Testis (tissue), 3 donors: ENCODE results near the gene NCKAP5. TPM values are rescaled to one million over a fixed set of nuclear protein-coding genes. Genes with fewer than 3 reads are reported as not detected.

Experiments used
- DNase-seq: peaks from one replicate; pipeline ENCODE4 v3.0.0-alpha.2; 2019
- H3K27ac ChIP-seq, 2 donors: fragments of 200-600 bp; sonication (generic); one replicate each; pipeline ENCODE4 v1.5.1; 2019
- H3K27me3 ChIP-seq: fragments of 200-600 bp; sonication (generic); one replicate; pipeline ENCODE4 v1.5.1; 2019
- H3K36me3 ChIP-seq: fragments of 200-600 bp; sonication (generic); one replicate; pipeline ENCODE4 v1.5.1; 2017; ENCODE audit warnings: low read depth; ENCODE audit errors: missing control alignments
- H3K4me1 ChIP-seq: fragments of 200-600 bp; sonication (generic); one replicate; pipeline ENCODE4 v1.5.1; 2019
- H3K4me3 ChIP-seq, 2 donors: fragments of 200-600 bp; sonication (generic); one replicate each; pipeline ENCODE4 v1.5.1; 2017 to 2019
- H3K9me3 ChIP-seq: fragments of 200-600 bp; sonication (generic); one replicate; pipeline ENCODE4 v1.5.1; 2017
- CTCF ChIP-seq, 3 experiments: fragments of 450-650 bp in 2 of 3; fragments of 200-600 bp in 1 of 3; sonication (generic) in 1 of 3; IDR thresholded peaks; one replicate each; pipeline ENCODE4 v1.5.1; 2016 to 2019; ENCODE audit warnings: antibody characterized with exemption in 3 of 3, mild to moderate bottlenecking in 2 of 3, moderate library complexity in 1 of 3
- POLR2A ChIP-seq: fragments of 450-650 bp; IDR thresholded peaks from one replicate; pipeline ENCODE4 v1.6.1; 2017; ENCODE audit warnings: antibody characterized with exemption, mild to moderate bottlenecking, moderate library complexity
- WGBS, 2 donors: methylation state at CpG; one replicate each; pipeline ENCODE4 v1.1.5; 2018; 5-methylcytosine and 5-hydroxymethylcytosine counted together
- intact Hi-C: fragments of 100-400 bp; cut with DNase I; formaldehyde crosslinking; loops from one replicate; pipeline ENCODE4 v1.15.1; 2023; ENCODE audit warnings: low total_unique reads
- polyA plus RNA-seq: library from polyadenylated mRNA; stranded (reverse); fragments of 350-450 nt; fragmentation: Illumina TruSeq; extraction: RNeasy Lipid Tissue Mini Kit (QIAGEN cat#74804); gene quantifications from one replicate; pipeline ENCODE4 v1.2.3, GENCODE V29; 2014; ENCODE audit warnings: low read depth, low replicate concordance; ENCODE audit not compliant: insufficient read depth
- total RNA-seq, 2 donors: library from RNA; depleted of rRNA; stranded (reverse); fragments of >200 nt; gene quantifications; one replicate each; pipeline ENCODE4 v1.2.3, GENCODE V29; 2016

The NCKAP5 gene
- total and polyA plus RNA-seq, 3 donors from 2014 or later: 3.0 to 7.6 (median 6.3) TPM

- DNase-seq: no peak
- H3K27ac ChIP-seq: no peak overlapping the region
- no peaks in the 10 kb centered on the region for H3K27me3 ChIP-seq
- no peak overlapping the region for H3K4me3 ChIP-seq
- H3K4me1 ChIP-seq: no peaks in the 10 kb centered on the region
- H3K9me3 ChIP-seq: no peaks in the 10 kb centered on the region
- WGBS, 2 donors: 51 to 61% methylated on average over 8 of the region's 8 CpGs
- H3K36me3 ChIP-seq: no peaks in the 10 kb centered on the region
- intact Hi-C loops: no loop called here
- TF ChIP-seq CTCF (IDR thresholded peaks at IDR 0.05) (no peak), POLR2A (no peak)
Measured at GRCh38 chr2:132951008-132951714, 617.1 kb downstream of the NCKAP5 start.

- DNase-seq: no peak
- intact Hi-C loops: no loop called here
- 80 to 90% methylated on average over 3 of the region's 3 CpGs for WGBS, 2 donors
- no peaks in the 10 kb centered on the region for H3K9me3 ChIP-seq
- no peaks in the 10 kb centered on the region for H3K36me3 ChIP-seq
- H3K27ac ChIP-seq: no peak overlapping the region
- H3K4me1 ChIP-seq: no peaks in the 10 kb centered on the region
- TF ChIP-seq POLR2A (no peak), CTCF (IDR thresholded peaks at IDR 0.05) (no peak)
- no peak overlapping the region for H3K4me3 ChIP-seq
- H3K27me3 ChIP-seq: no peaks in the 10 kb centered on the region
Measured at GRCh38 chr2:132949108-132949507, 619.2 kb downstream of the NCKAP5 start.

- 93 to 96% methylated on average over 6 of the region's 6 CpGs for WGBS, 2 donors
- no peaks in the 10 kb centered on the region for H3K36me3 ChIP-seq
- H3K4me1 ChIP-seq: no peaks in the 10 kb centered on the region
- H3K27ac ChIP-seq: no peak overlapping the region
- intact Hi-C loops: no loop called here
- H3K9me3 ChIP-seq: no peaks in the 10 kb centered on the region
- H3K27me3 ChIP-seq: no peaks in the 10 kb centered on the region
- no peak overlapping the region for H3K4me3 ChIP-seq
- DNase-seq: no peak
- no peak for TF ChIP-seq POLR2A
- TF ChIP-seq CTCF (IDR thresholded peaks at IDR 0.05): no peak
Measured at GRCh38 chr2:132948211-132948610, 620.1 kb downstream of the NCKAP5 start.

- DNase-seq: no peak
- WGBS, 2 donors: 90 to 91% methylated on average over 5 of the region's 5 CpGs
Measured at GRCh38 chr2:132943829-132944228, 624.4 kb downstream of the NCKAP5 start.

More at GRCh38 chr2:132943829-132944228, 624.4 kb downstream of the NCKAP5 start:
- TF ChIP-seq POLR2A (no peak), CTCF (IDR thresholded peaks at IDR 0.05) (no peak)
- Histone ChIP-seq H3K4me3 (no peak overlapping the region), H3K9me3 (no peaks in the 10 kb centered on the region), H3K27me3 (no peaks in the 10 kb centered on the region), H3K4me1 (no peaks in the 10 kb centered on the region), H3K36me3 (no peaks in the 10 kb centered on the region), H3K27ac (no peak overlapping the region)
- intact Hi-C loops: no loop called here
